Immature natural killer cell (primary cell): ENCODE measurements around the gene CHI3L1. TPM values are rescaled to one million over a fixed set of nuclear protein-coding genes. Genes with fewer than 3 reads are reported as not detected.

Source experiments
- DNase-seq, 3 donors: peaks; one replicate each; pipeline ENCODE4 v3.0.0; 2022; ENCODE audit warnings: mixed read lengths in 1 of 3
- H3K27ac Mint-ChIP-seq, 6 donors: one replicate each; pipeline ENCODE4 v1.8.0; 2020; ENCODE audit warnings: mixed read lengths in 6 of 6, mild to moderate bottlenecking in 5 of 6, inconsistent platforms in 4 of 6, moderate library complexity in 3 of 6
- H3K27me3 Mint-ChIP-seq, 3 donors: one replicate each; pipeline ENCODE4 v1.8.0; 2020 to 2021; ENCODE audit warnings: low read depth in 3 of 3, mild to moderate bottlenecking in 3 of 3, mixed read lengths in 3 of 3, moderate library complexity in 3 of 3, inconsistent platforms in 1 of 3
- H3K36me3 Mint-ChIP-seq, 3 donors: one replicate each; pipeline ENCODE4 v1.8.0; 2020; ENCODE audit warnings: mixed read lengths in 3 of 3, inconsistent platforms in 2 of 3, mild to moderate bottlenecking in 2 of 3
- H3K4me1 Mint-ChIP-seq, 2 donors: one replicate each; pipeline ENCODE4 v1.8.0; 2020; ENCODE audit warnings: inconsistent platforms in 2 of 2, mild to moderate bottlenecking in 2 of 2, mixed read lengths in 2 of 2, moderate library complexity in 1 of 2
- H3K4me3 Mint-ChIP-seq, 5 donors: one replicate each; pipeline ENCODE4 v1.8.0; 2020; ENCODE audit warnings: mild to moderate bottlenecking in 5 of 5, mixed read lengths in 5 of 5, inconsistent platforms in 3 of 5, moderate library complexity in 3 of 5
- H3K9me3 Mint-ChIP-seq, 6 donors: one replicate each; pipeline ENCODE4 v1.8.0; 2020; ENCODE audit warnings: mild to moderate bottlenecking in 6 of 6, mixed read lengths in 6 of 6, inconsistent platforms in 4 of 6, moderate library complexity in 3 of 6
- polyA plus RNA-seq, 3 donors: library from polyadenylated mRNA; unstranded; fragments of 300-500 nt; fragmentation: Illumina TruSeq; gene quantifications; one replicate each; pipeline ENCODE4 v1.2.3, GENCODE V29; 2021

CHI3L1 gene
- polyA plus RNA-seq, 3 donors from 2014 or later, result not detected

- Mint-ChIP-seq H3K4me3 (no peak overlapping the region), H3K27me3 (peaks cover 5 to 20% (median 15%) of the 10 kb centered on the region in 3 donors), H3K9me3 (no peaks in the 10 kb centered on the region), H3K27ac (no peak overlapping the region), H3K4me1 (peaks cover 0 to 4% of the 10 kb centered on the region in 2 donors), H3K36me3 (no peaks in the 10 kb centered on the region)
- DNase-seq, result no peak
Observed at GRCh38 chr1:203129501-203130231, 56.8 kb downstream of the CHI3L1 start.

Other genes starting within 250 kb of the CHI3L1 start
- gene ADIPOR1, start 228.4 kb downstream of the CHI3L1 start, polyA plus RNA-seq, result 100 to 1,000 TPM in 1 of 3 donors, 10 to 100 TPM in 2; 81.5 to 149 (median 95.0) TPM
- 10 to 100 TPM; 34.6 to 51.0 (median 48.1) TPM for gene CYB5R1, start 219.4 kb downstream of the CHI3L1 start, polyA plus RNA-seq
- 10 to 100 TPM; 55.0 to 83.2 (median 64.2) TPM for gene TMEM183A, start 179.3 kb downstream of the CHI3L1 start, polyA plus RNA-seq
- not detected for gene PPFIA4, start 160.2 kb downstream of the CHI3L1 start, polyA plus RNA-seq
- not detected for gene MYOG, start 100.7 kb downstream of the CHI3L1 start, polyA plus RNA-seq
- gene ADORA1, start 59.0 kb downstream of the CHI3L1 start, polyA plus RNA-seq, result 1 to 10 TPM in 1 of 3 donors, under 1 TPM in 1, not detected in 1; 0.18 to 3.7 TPM
- gene MYBPH, start 10.9 kb downstream of the CHI3L1 start, polyA plus RNA-seq, result not detected
- not detected for gene CHIT1, start 43.0 kb upstream of the CHI3L1 start, polyA plus RNA-seq
- gene BTG2, start 118.8 kb upstream of the CHI3L1 start, polyA plus RNA-seq, result 100 to 1,000 TPM; 112 to 147 (median 127) TPM
- not detected for gene FMOD, start 164.4 kb upstream of the CHI3L1 start, polyA plus RNA-seq